Lower lobe of right lung (tissue), 2 donors: ENCODE results near the gene UBE3C. TPM values are rescaled to one million over a fixed set of nuclear protein-coding genes. Genes with fewer than 3 reads are reported as not detected.

Source experiments
- ATAC-seq, 2 donors: fragments of 200-7000 bp; cut with Tn5 transposase; one replicate each; pipeline ENCODE4 v1.9.1; 2020 to 2022; ENCODE audit warnings: mild to moderate bottlenecking in 2 of 2, moderate library complexity in 2 of 2
- DNase-seq: peaks from one replicate; pipeline ENCODE4 v3.0.0-alpha.2; 2020
- H3K27ac ChIP-seq: fragments of 200-600 bp; one replicate; pipeline ENCODE4 v1.8.0; 2022
- H3K27me3 ChIP-seq: fragments of 200-600 bp; one replicate; pipeline ENCODE4 v1.8.0; 2022; ENCODE audit warnings: low read depth
- H3K36me3 ChIP-seq: fragments of 200-600 bp; one replicate; pipeline ENCODE4 v1.8.0; 2022; ENCODE audit warnings: mild to moderate bottlenecking
- H3K4me1 ChIP-seq: fragments of 200-600 bp; one replicate; pipeline ENCODE4 v1.8.0; 2022
- H3K4me3 ChIP-seq: fragments of 200-600 bp; one replicate; pipeline ENCODE4 v1.8.0; 2022; ENCODE audit warnings: mild to moderate bottlenecking
- H3K9me3 ChIP-seq: fragments of 200-600 bp; one replicate; pipeline ENCODE4 v1.8.0; 2022
- intact Hi-C: fragments of 100-400 bp; cut with DNase I; formaldehyde crosslinking; loops from one replicate; pipeline ENCODE4 v1.11.0; 2022
- total RNA-seq: library from RNA; stranded (reverse); fragmentation: NEBNext Ultra II Directional; extraction: Animal tissue kit (Norgen Biotek cat#: 25700); gene quantifications from one replicate; pipeline ENCODE4 v1.2.1, GENCODE V29; 2021
- TF ChIP-seq, protein P1 (sequence below): fragments of 200-600 bp; IDR thresholded peaks from one replicate; pipeline ENCODE4 v1.8.0; 2022; ENCODE audit warnings: antibody characterized with exemption, mild to moderate bottlenecking
- donor health status: DM: no; HTN: yes; CAD: no; lungs with severe emphysema.

Gene UBE3C
- total RNA-seq, 1 donor from 2014 or later: 55.7 TPM

GRCh38 chr7:157160433-157160832 lies 21.7 kb downstream of the UBE3C start:
- ATAC-seq: no peak
- TF ChIP-seq, protein P1, sequence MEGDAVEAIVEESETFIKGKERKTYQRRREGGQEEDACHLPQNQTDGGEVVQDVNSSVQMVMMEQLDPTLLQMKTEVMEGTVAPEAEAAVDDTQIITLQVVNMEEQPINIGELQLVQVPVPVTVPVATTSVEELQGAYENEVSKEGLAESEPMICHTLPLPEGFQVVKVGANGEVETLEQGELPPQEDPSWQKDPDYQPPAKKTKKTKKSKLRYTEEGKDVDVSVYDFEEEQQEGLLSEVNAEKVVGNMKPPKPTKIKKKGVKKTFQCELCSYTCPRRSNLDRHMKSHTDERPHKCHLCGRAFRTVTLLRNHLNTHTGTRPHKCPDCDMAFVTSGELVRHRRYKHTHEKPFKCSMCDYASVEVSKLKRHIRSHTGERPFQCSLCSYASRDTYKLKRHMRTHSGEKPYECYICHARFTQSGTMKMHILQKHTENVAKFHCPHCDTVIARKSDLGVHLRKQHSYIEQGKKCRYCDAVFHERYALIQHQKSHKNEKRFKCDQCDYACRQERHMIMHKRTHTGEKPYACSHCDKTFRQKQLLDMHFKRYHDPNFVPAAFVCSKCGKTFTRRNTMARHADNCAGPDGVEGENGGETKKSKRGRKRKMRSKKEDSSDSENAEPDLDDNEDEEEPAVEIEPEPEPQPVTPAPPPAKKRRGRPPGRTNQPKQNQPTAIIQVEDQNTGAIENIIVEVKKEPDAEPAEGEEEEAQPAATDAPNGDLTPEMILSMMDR: no peak

DNA sequence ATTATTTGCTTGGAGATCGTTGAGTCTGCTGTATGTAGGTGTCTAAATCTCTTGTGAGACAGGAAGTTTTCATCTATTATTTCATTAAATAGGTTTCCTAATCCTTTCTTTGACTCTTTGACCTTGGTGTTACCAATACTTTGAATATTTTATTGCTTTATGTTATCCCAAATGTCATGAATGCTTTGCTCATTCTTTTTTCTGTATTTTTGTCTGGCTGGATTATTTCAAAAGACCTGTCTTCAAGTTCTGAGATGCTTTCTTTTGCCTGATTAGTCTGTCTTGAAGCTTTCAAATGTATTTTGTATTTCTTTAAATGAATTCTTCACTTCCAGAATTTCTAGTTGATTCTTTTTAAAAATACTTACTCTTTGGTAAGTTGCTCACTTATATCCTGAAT lies 27.3 kb downstream of the UBE3C start:
- Histone ChIP-seq H3K27me3 (no peaks in the 10 kb centered on the region), H3K4me3 (no peak overlapping the region), H3K4me1 (no peaks in the 10 kb centered on the region), H3K27ac (no peak overlapping the region), H3K9me3 (no peaks in the 10 kb centered on the region), H3K36me3 (peaks cover 63% of the 10 kb centered on the region)
- TF ChIP-seq, protein P1: no peak
- DNase-seq (no peak), ATAC-seq (no peak)
- intact Hi-C loops: no loop called here

More at GRCh38 chr7:157160433-157160832, 21.7 kb downstream of the UBE3C start:
- Histone ChIP-seq H3K4me1 (peaks cover 4% of the 10 kb centered on the region), H3K36me3 (peaks cover 19% of the 10 kb centered on the region), H3K4me3 (no peak overlapping the region), H3K27ac (no peak overlapping the region), H3K9me3 (no peaks in the 10 kb centered on the region), H3K27me3 (no peaks in the 10 kb centered on the region)
- intact Hi-C loops: no loop called here
- DNase-seq: no peak

- H3K27me3 ChIP-seq: no peaks in the 10 kb centered on the region
- no peaks in the 10 kb centered on the region for H3K4me1 ChIP-seq
- H3K4me3 ChIP-seq: no peak overlapping the region
- TF ChIP-seq, protein P1: no peak
- no peaks in the 10 kb centered on the region for H3K9me3 ChIP-seq
- ATAC-seq (no peak), DNase-seq (no peak)
- H3K36me3 ChIP-seq: peaks cover 89% of the 10 kb centered on the region
- intact Hi-C loops: no loop called here
- no peak overlapping the region for H3K27ac ChIP-seq
These were observed 29.8 kb downstream of the UBE3C start for GRCh38 chr7:157168571-157168970.

GRCh38 chr7:157176771-157177170 lies 38.0 kb downstream of the UBE3C start:
- ATAC-seq (no peak), DNase-seq (no peak)
- Histone ChIP-seq H3K36me3 (peaks cover 100% of the 10 kb centered on the region), H3K4me1 (no peaks in the 10 kb centered on the region), H3K27ac (no peak overlapping the region), H3K4me3 (no peak overlapping the region), H3K27me3 (no peaks in the 10 kb centered on the region), H3K9me3 (no peaks in the 10 kb centered on the region)
- TF ChIP-seq, protein P1: no peak
- intact Hi-C loops: no loop called here

- no peak for ATAC-seq
- no peak overlapping the region for H3K4me3 ChIP-seq
- H3K9me3 ChIP-seq: no peaks in the 10 kb centered on the region
- no peaks in the 10 kb centered on the region for H3K27me3 ChIP-seq
- no peak overlapping the region for H3K27ac ChIP-seq
- TF ChIP-seq, protein P1: no peak
- intact Hi-C loops: no loop called here
- no peak for DNase-seq
- H3K4me1 ChIP-seq: no peaks in the 10 kb centered on the region
- peaks cover 100% of the 10 kb centered on the region for H3K36me3 ChIP-seq
These were observed 38.7 kb downstream of the UBE3C start for GRCh38 chr7:157177333-157177982.
